ENCODE results near the gene HAUS6.
"Not testable (repeated sequence)": the region's sequence is repeated elsewhere in the genome, so short reads cannot be mapped to it uniquely, and the experiment has no call there.

The HAUS6 gene

DNA sequence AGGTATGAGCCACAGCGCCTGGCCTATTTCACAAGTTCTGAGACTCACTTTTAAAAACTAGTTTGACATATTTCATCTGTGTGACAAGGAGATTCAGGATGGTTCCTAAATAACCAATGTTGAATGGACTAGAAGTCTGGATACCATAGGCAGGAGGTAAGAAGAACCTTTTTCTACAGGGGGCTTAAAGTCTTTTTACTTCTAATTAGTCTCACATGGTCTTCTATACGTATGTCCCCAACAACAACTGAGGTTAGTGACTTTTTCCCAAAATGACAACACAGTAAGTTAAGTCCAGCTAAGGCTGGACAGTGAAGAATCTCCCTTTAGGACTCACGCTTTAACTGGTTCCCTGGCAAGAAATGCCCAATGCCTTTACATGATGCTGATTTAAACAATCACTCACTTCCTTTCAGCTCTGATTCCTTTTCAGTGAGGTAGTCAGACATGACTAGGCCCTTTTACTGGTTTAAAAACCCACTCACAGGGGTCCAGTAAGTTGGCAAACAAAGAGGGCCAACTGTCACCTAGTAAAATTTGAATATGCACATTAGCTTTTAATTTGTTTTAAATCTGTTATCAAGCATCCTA, 12.1 kb upstream of the HAUS6 start:
- DNase-seq = no peak

DNA sequence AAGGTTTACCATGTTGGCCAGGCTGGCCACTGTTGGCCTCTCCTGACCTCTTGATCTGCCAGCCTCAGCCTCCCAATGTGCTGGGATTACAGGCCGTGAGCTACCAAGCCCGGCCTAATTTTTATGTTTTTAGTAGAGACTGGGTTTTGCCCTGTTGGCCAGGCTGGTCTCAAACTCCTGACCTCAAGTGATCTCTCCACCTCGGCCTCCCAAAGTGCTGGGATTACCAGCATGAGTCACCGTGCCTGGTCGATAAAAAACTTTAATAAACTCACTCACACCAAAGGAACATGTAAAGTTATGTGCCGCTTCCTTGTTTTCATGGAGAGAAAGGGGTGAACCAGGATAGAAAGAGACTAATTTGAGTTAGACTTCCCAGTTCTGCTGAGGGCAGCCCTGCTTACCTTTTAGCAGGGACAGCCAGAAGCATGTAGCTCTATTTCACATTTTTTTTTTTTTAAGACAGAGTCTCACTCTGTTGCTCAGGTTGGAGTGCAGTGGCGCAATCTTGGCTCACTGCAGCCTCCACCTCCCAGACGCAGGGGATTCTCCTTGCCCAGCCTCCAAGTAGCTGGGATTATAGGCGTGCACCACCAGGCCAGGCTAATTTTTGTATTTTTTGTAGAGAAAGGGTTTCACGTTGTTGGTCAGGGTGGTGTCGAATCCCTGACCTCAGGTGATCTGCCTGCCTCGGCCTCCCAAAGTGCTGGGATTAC, 11.4 kb upstream of the HAUS6 start:
- DNase-seq = no peak

GRCh38 chr9:19113064-19113611, 10.4 kb upstream of the HAUS6 start:
- not testable (repeated sequence) for DNase-seq

DNA sequence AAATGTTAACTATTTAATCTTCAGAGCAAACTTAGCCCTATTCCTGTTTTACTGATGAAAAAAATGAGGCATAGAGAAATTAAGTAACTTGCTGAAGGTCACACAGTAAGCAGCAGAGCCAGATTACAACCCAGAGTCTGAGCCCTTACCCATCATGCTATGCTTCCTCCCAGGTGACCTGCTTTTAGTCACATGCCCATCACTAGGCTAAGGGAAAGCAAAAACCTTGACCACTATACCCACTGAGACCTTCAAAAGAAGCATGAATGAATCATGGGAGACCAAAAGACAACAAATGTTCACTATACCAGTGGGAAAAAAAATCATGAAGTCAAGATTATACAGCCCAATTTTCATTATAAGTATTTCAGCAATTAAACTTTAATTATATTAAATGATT, 5.3 kb upstream of the HAUS6 start:
- no peak for DNase-seq

- DNase-seq = no peak
These were observed 2.0 kb upstream of the HAUS6 start for GRCh38 chr9:19104515-19105282.

DNA sequence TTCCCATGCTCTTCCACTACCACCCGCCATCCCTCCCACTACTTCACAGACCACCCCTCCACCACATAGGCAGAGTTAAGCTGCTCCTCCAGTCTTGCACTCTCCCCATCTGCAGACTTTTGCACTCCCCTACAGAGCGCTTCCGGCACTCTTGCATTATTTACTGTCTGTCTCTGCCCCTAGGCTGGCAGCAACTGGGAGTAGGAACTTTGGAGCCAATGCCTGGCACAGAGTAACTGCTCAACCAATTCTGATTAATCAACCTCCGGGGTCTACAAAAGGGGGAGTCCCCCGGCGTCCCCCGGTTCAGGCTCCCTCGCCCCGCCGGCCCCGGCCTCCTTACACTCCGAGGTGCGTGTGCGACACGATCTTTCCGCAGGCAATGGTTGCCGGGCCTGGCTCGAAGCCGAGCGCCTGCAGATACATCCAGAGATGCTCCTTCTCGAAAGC, 498 bp downstream of the HAUS6 start:
- peak; percentile 49 for DNase-seq

GRCh38 chr9:19101203-19101602, 1.5 kb downstream of the HAUS6 start:
- no peak for DNase-seq

DNA sequence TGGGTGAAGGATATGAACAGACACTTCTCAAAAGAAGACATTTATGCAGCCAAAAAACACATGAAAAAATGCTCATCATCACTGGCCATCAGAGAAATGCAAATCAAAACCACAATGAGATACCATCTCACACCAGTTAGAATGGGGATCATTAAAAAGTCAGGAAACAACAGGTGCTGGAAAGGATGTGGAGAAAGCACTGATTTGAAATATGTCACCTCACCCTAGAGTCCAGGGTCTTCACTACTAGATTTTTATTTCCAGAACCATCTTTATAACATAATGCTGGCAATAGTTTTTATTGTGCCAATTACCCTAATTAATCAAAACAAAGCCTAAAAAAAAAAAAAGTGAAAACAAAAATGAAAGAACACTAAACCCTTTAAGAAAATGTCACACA, 5.3 kb downstream of the HAUS6 start:
- not testable (repeated sequence) for DNase-seq

GRCh38 chr9:19087106-19088000, 15.4 kb downstream of the HAUS6 start:
- DNase-seq = no peak

DNA sequence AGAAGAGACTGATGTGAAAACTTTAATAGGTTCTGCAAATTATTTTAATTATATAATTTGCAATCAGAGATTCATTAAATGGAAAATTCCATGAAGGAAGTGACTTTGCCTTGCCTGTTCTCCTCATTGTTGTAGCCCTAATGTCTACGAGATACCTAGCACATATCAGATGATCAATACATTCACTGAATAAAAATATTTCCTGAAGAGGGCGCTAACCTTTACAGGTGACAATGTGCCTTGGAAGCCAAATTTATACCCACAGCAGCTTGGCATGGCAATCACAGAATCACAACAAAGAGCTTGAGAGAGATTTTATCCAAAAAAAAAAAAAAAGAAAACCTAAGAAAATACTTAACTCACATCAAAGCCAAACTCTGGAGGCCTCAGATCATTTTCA, 17.4 kb downstream of the HAUS6 start:
- DNase-seq = no peak

DNA sequence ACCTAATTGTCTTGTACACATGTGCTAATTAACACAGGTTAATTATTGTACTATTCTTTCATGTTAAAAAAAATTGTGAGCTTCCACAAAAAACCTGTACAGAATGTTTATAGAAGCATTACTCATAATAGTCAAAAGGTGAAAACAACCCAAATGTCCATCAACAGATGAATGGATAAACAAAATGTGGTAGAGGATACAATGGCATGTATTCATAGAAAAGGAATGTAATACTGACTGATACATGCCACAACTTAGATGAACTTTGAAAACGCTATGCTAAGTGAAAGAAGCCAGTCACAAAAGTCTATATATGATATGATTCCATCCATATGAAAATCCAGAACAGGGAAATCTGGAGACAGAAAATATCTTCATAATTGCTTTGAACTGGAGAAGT, 27.9 kb downstream of the HAUS6 start:
- no peak for DNase-seq

DNA sequence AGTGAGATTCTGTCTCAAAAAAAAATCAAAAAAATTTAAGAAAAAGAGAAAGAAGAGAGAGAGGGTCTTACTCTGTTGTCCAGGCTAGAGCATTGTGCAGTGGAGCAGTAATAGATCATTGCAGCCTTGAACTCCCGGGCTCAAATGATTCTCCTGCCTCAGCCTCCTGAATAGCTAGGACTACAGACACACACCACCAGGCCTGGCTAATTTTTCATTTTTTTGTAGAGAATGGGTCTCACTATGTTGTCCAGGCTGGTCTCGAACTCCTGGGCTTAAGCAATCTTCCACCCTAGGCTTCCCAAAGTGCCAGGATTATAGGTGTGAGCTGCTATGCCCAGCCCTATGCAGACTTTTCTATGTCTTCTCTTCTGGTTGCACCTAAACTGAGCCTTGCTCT, 28.5 kb downstream of the HAUS6 start:
- DNase-seq = no peak

GRCh38 chr9:19057033-19057432, 45.7 kb downstream of the HAUS6 start:
- no peak for DNase-seq

- DNase-seq = no peak
These were observed 51.8 kb downstream of the HAUS6 start for GRCh38 chr9:19050637-19051591.

DNA sequence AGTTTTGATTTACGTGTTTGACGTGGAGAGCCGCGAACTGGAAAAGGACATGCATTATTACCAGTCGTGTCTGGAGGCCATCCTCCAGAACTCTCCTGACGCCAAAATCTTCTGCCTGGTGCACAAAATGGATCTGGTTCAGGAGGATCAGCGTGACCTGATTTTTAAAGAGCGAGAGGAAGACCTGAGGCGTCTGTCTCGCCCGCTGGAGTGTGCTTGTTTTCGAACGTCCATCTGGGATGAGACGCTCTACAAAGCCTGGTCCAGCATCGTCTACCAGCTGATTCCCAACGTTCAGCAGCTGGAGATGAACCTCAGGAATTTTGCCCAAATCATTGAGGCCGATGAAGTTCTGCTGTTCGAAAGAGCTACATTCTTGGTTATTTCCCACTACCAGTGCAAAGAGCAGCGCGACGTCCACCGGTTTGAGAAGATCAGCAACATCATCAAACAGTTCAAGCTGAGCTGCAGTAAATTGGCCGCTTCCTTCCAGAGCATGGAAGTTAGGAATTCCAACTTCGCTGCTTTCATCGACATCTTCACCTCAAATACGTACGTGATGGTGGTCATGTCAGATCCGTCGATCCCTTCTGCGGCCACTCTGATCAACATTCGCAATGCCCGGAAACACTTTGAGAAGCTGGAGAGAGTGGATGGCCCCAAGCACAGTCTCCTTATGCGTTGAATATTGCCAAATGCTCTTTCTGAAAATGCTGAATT, 52.6 kb downstream of the HAUS6 start:
- DNase-seq = no peak

DNA sequence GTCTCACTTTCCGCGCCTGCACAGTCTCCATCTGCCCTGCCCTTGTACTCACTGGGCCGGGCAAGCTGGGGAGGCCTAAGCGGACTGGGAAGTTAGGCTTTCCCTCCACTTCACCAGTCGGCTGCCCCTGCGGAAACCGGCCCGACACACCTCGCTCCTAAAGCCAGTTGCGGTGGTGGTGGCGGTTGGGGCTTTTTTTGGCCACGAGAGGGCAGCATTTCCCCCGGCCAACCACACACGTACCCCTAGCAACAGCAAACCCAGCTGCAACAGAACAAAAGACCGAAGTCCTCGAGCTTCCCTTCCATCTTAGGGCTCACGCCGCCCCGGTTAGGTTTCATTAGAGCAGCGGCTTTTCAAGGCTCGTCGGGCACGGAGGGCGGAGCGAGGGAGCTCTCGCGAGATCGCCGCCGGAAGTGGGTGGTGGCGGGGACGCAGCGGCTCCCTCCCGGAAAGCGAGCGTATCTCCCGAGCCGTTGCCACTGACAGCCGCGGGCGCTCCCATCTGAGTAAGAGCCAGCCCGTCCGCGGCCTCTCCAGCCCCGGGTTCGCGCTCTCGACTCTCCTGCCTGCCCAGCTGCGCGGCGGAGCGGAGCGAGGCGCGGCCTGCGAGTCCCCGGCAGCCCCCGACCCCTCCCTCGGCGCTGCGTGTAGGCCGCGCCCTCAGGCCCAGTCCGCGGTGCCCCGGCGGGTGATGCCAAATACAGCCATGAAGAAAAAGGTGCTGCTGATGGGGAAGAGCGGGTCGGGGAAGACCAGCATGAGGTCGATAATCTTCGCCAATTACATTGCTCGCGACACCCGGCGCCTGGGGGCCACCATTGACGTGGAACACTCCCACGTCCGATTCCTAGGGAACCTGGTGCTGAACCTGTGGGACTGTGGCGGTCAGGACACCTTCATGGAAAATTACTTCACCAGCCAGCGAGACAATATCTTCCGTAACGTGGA, 53.5 kb downstream of the HAUS6 start, which contains the start of gene RRAGA:
Gene RRAGA, plus strand, starts transcription at position 462 of the 951 bp plus-strand sequence. Its CDS starts 233 bp downstream, at position 695.
- DNase-seq = peak; percentile 97

GRCh38 chr9:19036611-19037010, 66.1 kb downstream of the HAUS6 start:
- DNase-seq = no peak

GRCh38 chr9:19033015-19033414, 69.7 kb downstream of the HAUS6 start, which contains the start of gene SAXO1:
Gene SAXO1, minus strand, starts transcription at chr9:19033209. Its CDS starts 301 bp downstream, at chr9:19032908.
- DNase-seq = no peak

- DNase-seq = no peak
These were observed 70.3 kb downstream of the HAUS6 start for GRCh38 chr9:19032406-19032805.

All from activated T-cell treated with anti-CD3 and anti-CD28 coated beads, Interleukin-2, amount 50 U/mL, for 1 hour (primary cell).